ENCODE data around the gene RPL41.

- no peak for TF ChIP-seq POLR2AphosphoS2 (IDR thresholded peaks at IDR 0.05; ENCODE audit: low read depth, low read length)
- TF ChIP-seq, protein P1, sequence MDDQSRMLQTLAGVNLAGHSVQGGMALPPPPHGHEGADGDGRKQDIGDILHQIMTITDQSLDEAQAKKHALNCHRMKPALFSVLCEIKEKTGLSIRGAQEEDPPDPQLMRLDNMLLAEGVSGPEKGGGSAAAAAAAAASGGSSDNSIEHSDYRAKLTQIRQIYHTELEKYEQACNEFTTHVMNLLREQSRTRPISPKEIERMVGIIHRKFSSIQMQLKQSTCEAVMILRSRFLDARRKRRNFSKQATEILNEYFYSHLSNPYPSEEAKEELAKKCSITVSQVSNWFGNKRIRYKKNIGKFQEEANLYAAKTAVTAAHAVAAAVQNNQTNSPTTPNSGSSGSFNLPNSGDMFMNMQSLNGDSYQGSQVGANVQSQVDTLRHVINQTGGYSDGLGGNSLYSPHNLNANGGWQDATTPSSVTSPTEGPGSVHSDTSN (IDR thresholded peaks at IDR 0.05; ENCODE audit: insufficient replicate concordance, low read depth, low read length): no peak
- TF ChIP-seq KDM1A (IDR thresholded peaks at IDR 0.05; ENCODE audit: borderline replicate concordance): no peak
- TF ChIP-seq POLR2A (IDR thresholded peaks at IDR 0.05; ENCODE audit: low read depth, low read length): no peak
- no peak for TF ChIP-seq ZNF687 (IDR thresholded peaks at IDR 0.05)
- no peak for TF ChIP-seq CTCF (IDR thresholded peaks at IDR 0.05 in 2 of 3, conservative IDR thresholded peaks at IDR 0.05 in 1 of 3; ENCODE audit: control insufficient read depth in 2 of 3, extremely low read depth in 1 of 3, insufficient read depth in 1 of 3, low read depth in 3 of 3, low read length in 3 of 3)
- TF ChIP-seq ZZZ3 (IDR thresholded peaks at IDR 0.05; ENCODE audit: control insufficient read depth, insufficient read length, low read depth): no peak
- TF ChIP-seq ZNF24 (IDR thresholded peaks at IDR 0.05): no peak
- no peak for TF ChIP-seq SREBF2 (IDR thresholded peaks at IDR 0.05; ENCODE audit: low read length)
- no peak for TF ChIP-seq CHD1 (IDR thresholded peaks at IDR 0.05; ENCODE audit: low read depth, low read length)
- no peak for TF ChIP-seq RAD21 (IDR thresholded peaks at IDR 0.05; ENCODE audit: insufficient read depth, low read depth, low read length)
- TF ChIP-seq EP300 (IDR thresholded peaks at IDR 0.05; ENCODE audit: borderline replicate concordance in 1 of 2, control insufficient read depth in 1 of 2, low read depth in 2 of 2, low read length in 2 of 2): no peak
Observed at GRCh38 chr12:56082382-56082781, 34.1 kb upstream of the RPL41 start.
